ENCODE data around the gene SIAH3. TPM values are rescaled to one million over a fixed set of nuclear protein-coding genes. Genes with fewer than 3 reads are reported as not detected.

SIAH3 gene
- total RNA-seq, 2 experiments from 2014 or later, result not detected

GRCh38 chr13:45816427-45816826 is 35.1 kb downstream of the SIAH3 start:
- TF ChIP-seq EZH2phosphoT487 (IDR thresholded peaks at IDR 0.05; ENCODE audit: borderline replicate concordance, low read depth, low read length) (no peak), CTCF (conservative IDR thresholded peaks at IDR 0.05; ENCODE audit: low read length) (no peak)
- Histone ChIP-seq H3K4me3 (ENCODE audit: low read depth, low read length, poor library complexity, severe bottlenecking) (no peak overlapping the region), H3K36me3 (ENCODE audit: insufficient read depth, low read length) (no peaks in the 10 kb centered on the region), H3K4me1 (ENCODE audit: insufficient read depth, low read length, poor library complexity, severe bottlenecking) (no peaks in the 10 kb centered on the region), H2AFZ (ENCODE audit: low read length) (no peak overlapping the region), H3K4me2 (ENCODE audit: low read length) (no peak overlapping the region), H3K9me2 (ENCODE audit: insufficient read depth, low read length) (no peaks in the 10 kb centered on the region), H3K27ac (ENCODE audit: low read depth, low read length, poor library complexity, severe bottlenecking) (no peak overlapping the region), H3K79me2 (ENCODE audit: insufficient read depth, low read depth, low read length) (no peaks in the 10 kb centered on the region), H4K20me1 (ENCODE audit: insufficient read depth, low read length) (no peaks in the 10 kb centered on the region), H3K9me3 (ENCODE audit: low read length) (no peaks in the 10 kb centered on the region)
- no TSS peak for BruUV-seq (replicated peaks)
- DNase-seq (ENCODE audit: low spot score), result no peak
- CTCF ChIA-PET (ENCODE audit: unreplicated experiment), result no interaction called here
- intact Hi-C loops (cut with micrococcal nuclease; ENCODE audit: unreplicated experiment), result no loop called here
- POLR2A ChIA-PET, result no interaction called here

- Histone ChIP-seq H3K4me3 (ENCODE audit: low read depth, low read length, poor library complexity, severe bottlenecking) (no peak overlapping the region), H4K20me1 (ENCODE audit: insufficient read depth, low read length) (no peaks in the 10 kb centered on the region), H3K9me3 (ENCODE audit: low read length) (no peaks in the 10 kb centered on the region), H3K27ac (ENCODE audit: low read depth, low read length, poor library complexity, severe bottlenecking) (no peak overlapping the region), H3K4me1 (ENCODE audit: insufficient read depth, low read length, poor library complexity, severe bottlenecking) (no peaks in the 10 kb centered on the region), H3K9me2 (ENCODE audit: insufficient read depth, low read length) (no peaks in the 10 kb centered on the region), H3K4me2 (ENCODE audit: low read length) (no peak overlapping the region), H3K36me3 (ENCODE audit: insufficient read depth, low read length) (no peaks in the 10 kb centered on the region), H3K79me2 (ENCODE audit: insufficient read depth, low read depth, low read length) (no peaks in the 10 kb centered on the region), H2AFZ (ENCODE audit: low read length) (no peak overlapping the region)
- POLR2A ChIA-PET, result no interaction called here
- intact Hi-C loops (cut with micrococcal nuclease; ENCODE audit: unreplicated experiment), result no loop called here
- DNase-seq (ENCODE audit: low spot score), result no peak
- BruUV-seq (replicated peaks), result no TSS peak
- CTCF ChIA-PET (ENCODE audit: unreplicated experiment), result no interaction called here
- no peak for TF ChIP-seq EZH2phosphoT487 (IDR thresholded peaks at IDR 0.05; ENCODE audit: borderline replicate concordance, low read depth, low read length)
- no peak for TF ChIP-seq CTCF (conservative IDR thresholded peaks at IDR 0.05; ENCODE audit: low read length)
Measured at GRCh38 chr13:45812695-45813372, 38.7 kb downstream of the SIAH3 start.

GRCh38 chr13:45811891-45812694 is 39.5 kb downstream of the SIAH3 start:
- H3K79me2 ChIP-seq (ENCODE audit: insufficient read depth, low read depth, low read length), result no peaks in the 10 kb centered on the region
- no peaks in the 10 kb centered on the region for H3K4me1 ChIP-seq (ENCODE audit: insufficient read depth, low read length, poor library complexity, severe bottlenecking)
- H2AFZ ChIP-seq (ENCODE audit: low read length), result no peak overlapping the region
- intact Hi-C loops (cut with micrococcal nuclease; ENCODE audit: unreplicated experiment), result no loop called here
- H3K36me3 ChIP-seq (ENCODE audit: insufficient read depth, low read length), result no peaks in the 10 kb centered on the region
- ChIA-PET CTCF (ENCODE audit: unreplicated experiment) (no interaction called here), POLR2A (no interaction called here)
- no peak overlapping the region for H3K4me3 ChIP-seq (ENCODE audit: low read depth, low read length, poor library complexity, severe bottlenecking)
- DNase-seq (ENCODE audit: low spot score), result no peak
- TF ChIP-seq CTCF (conservative IDR thresholded peaks at IDR 0.05; ENCODE audit: low read length), result no peak
- H3K9me2 ChIP-seq (ENCODE audit: insufficient read depth, low read length), result no peaks in the 10 kb centered on the region
- no peak overlapping the region for H3K4me2 ChIP-seq (ENCODE audit: low read length)
- no peak overlapping the region for H3K27ac ChIP-seq (ENCODE audit: low read depth, low read length, poor library complexity, severe bottlenecking)
- BruUV-seq (replicated peaks), result no TSS peak
- H3K9me3 ChIP-seq (ENCODE audit: low read length), result no peaks in the 10 kb centered on the region
- no peaks in the 10 kb centered on the region for H4K20me1 ChIP-seq (ENCODE audit: insufficient read depth, low read length)
